Measurements from ENCODE around the gene PSMD11. TPM values are rescaled to one million over a fixed set of nuclear protein-coding genes. Genes with fewer than 3 reads are reported as not detected.

PSMD11 gene
- total and polyA plus RNA-seq, 8 donors = 22.1 to 39.4 (median 32.7) TPM

DNA sequence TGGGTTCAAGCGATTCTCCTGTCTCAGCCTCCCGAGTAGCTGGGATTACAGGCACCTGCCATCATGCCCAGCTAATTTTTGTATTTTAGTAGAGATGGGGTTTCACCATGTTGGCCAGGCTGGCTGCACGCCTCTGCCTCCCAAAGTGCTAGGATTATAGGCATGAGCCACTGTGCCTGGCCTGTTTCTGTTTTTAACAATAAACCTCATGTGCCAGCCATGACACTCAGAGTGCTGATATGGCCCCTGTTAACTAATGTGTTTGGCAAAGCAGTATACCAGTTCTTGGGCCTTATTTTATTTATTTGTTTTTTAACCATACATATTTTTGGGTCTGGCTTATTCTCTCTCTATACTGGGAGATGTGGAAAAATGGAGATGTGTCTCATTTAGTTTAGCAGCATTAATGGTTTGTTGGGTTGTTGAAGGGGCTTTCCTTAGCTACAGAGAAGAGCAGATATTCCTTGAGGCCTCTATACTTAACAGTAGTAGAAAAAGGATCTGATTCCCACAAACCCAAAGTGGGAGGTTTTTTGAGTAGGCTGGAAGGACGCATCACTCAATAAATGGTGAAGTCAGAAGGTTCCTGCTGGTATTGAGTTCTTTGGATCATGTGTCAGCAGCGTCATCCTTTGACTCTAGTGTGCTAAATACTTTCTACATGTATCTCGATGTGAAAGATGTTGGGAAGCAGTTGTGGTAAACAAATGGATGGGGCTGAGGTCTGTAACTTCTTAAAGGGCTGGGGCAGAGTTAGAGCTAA is 26.3 kb downstream of the PSMD11 start:
- intact Hi-C loops (cut with DNase I) = no loop called here
- Histone ChIP-seq H3K27ac (no peak overlapping the region), H3K4me1 (no peaks in the 10 kb centered on the region), H3K4me3 (no peak overlapping the region), H3K27me3 (no peaks in the 10 kb centered on the region), H3K9me3 (no peaks in the 10 kb centered on the region), H3K36me3 (peaks cover 2 to 50% (median 25%) of the 10 kb centered on the region in 3 donors)
- DNase-seq (no peak), FAIRE-seq (no peak), ATAC-seq (no peak)
- TF ChIP-seq, protein P1, sequence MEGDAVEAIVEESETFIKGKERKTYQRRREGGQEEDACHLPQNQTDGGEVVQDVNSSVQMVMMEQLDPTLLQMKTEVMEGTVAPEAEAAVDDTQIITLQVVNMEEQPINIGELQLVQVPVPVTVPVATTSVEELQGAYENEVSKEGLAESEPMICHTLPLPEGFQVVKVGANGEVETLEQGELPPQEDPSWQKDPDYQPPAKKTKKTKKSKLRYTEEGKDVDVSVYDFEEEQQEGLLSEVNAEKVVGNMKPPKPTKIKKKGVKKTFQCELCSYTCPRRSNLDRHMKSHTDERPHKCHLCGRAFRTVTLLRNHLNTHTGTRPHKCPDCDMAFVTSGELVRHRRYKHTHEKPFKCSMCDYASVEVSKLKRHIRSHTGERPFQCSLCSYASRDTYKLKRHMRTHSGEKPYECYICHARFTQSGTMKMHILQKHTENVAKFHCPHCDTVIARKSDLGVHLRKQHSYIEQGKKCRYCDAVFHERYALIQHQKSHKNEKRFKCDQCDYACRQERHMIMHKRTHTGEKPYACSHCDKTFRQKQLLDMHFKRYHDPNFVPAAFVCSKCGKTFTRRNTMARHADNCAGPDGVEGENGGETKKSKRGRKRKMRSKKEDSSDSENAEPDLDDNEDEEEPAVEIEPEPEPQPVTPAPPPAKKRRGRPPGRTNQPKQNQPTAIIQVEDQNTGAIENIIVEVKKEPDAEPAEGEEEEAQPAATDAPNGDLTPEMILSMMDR (IDR thresholded peaks at IDR 0.05) = no peak
- WGBS, 2 donors = 94 to 95% methylated on average over 6 of the region's 6 CpGs

DNA sequence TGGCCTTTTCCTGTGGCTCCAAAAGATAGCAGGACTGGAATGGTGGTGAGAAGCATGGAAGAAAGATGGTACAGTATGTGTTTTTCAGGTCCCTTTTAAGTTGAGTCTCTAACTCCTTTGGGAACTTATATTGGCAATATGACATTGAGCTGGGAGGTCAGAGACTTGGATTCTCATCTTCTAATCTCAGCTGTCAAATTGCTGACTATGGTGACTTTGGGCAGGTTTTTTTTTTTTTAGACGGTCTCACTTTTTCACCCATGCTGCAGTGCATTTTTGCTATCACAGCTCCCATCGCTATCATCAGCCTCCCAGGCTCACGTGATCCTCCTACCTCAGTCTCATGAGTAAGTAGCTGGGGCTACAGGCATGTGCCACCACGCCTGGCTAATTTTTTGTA is 27.3 kb downstream of the PSMD11 start:
- peaks cover 2 to 60% (median 33%) of the 10 kb centered on the region in 3 donors for H3K36me3 ChIP-seq
- FAIRE-seq = no peak

DNA sequence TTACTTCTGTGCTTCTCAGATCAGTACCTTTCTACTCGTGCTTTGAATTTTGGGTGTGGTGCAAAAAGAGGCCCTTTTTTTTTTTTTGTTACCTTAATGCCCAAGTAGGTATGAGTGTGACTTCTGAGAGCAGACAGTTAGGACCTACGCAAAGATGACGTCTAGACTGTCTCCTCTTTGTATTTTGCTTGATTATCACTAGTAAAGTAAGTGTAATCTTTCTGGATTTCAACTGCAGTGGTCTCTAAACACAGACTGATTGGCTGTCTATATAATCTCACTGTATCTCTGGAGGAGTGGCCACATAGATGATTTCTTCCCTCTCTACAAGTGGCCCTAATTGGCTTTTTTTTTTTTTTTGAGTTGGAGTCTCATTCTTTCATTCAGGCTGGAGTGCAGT is 30.9 kb downstream of the PSMD11 start:
- Histone ChIP-seq H3K27ac (no peak overlapping the region), H3K36me3 (peaks cover 8 to 68% (median 46%) of the 10 kb centered on the region in 3 donors), H3K9me3 (no peaks in the 10 kb centered on the region), H3K27me3 (no peaks in the 10 kb centered on the region), H3K4me1 (no peaks in the 10 kb centered on the region), H3K4me3 (no peak overlapping the region)
- WGBS, 2 donors = 94 to 95% methylated on average over 3 of the region's 3 CpGs
- no peak for FAIRE-seq
- DNase-seq = no peak
- no peak for ATAC-seq
- intact Hi-C loops (cut with DNase I) = no loop called here
- TF ChIP-seq, protein P1 (IDR thresholded peaks at IDR 0.05) = no peak

More for the DNA sequence above, 27.3 kb downstream of the PSMD11 start:
- H3K27me3 ChIP-seq = no peaks in the 10 kb centered on the region
- H3K27ac ChIP-seq = no peak overlapping the region
- TF ChIP-seq, protein P1 (IDR thresholded peaks at IDR 0.05) = no peak
- WGBS, 2 donors = 91 to 98% methylated on average over 4 of the region's 4 CpGs
- H3K9me3 ChIP-seq = no peaks in the 10 kb centered on the region
- no peak for ATAC-seq
- intact Hi-C loops (cut with DNase I) = no loop called here
- H3K4me3 ChIP-seq = no peak overlapping the region
- no peaks in the 10 kb centered on the region for H3K4me1 ChIP-seq
- DNase-seq = no peak

DNA sequence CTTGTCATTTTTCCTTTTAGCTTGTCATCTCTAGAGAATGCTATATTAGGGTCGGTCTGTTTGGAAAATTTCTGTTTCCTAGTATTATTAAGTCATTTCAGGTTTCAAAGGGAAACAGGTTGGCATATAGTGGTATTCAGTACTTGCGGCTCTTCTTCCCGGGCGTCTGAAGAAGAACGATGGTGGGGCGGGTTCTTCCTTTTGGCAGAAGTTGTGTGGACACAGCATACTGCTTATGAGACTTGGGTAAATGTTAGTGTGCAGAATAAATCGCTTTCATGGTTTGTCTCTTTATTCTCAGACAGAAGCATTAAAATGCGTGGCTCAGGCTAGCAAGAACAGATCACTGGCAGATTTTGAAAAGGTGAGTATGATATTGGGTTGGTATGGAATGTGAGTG is 32.9 kb downstream of the PSMD11 start:
- ATAC-seq = no peak
- Histone ChIP-seq H3K36me3 (peaks cover 10 to 75% (median 46%) of the 10 kb centered on the region in 3 donors), H3K27me3 (no peaks in the 10 kb centered on the region), H3K4me1 (no peaks in the 10 kb centered on the region), H3K27ac (no peak overlapping the region), H3K9me3 (no peaks in the 10 kb centered on the region), H3K4me3 (no peak overlapping the region)
- WGBS, 2 donors = 91 to 96% methylated on average over 8 of the region's 8 CpGs
- TF ChIP-seq, protein P1 (IDR thresholded peaks at IDR 0.05) = no peak
- DNase-seq = no peak
- no peak for FAIRE-seq
- intact Hi-C loops (cut with DNase I) = no loop called here

DNA sequence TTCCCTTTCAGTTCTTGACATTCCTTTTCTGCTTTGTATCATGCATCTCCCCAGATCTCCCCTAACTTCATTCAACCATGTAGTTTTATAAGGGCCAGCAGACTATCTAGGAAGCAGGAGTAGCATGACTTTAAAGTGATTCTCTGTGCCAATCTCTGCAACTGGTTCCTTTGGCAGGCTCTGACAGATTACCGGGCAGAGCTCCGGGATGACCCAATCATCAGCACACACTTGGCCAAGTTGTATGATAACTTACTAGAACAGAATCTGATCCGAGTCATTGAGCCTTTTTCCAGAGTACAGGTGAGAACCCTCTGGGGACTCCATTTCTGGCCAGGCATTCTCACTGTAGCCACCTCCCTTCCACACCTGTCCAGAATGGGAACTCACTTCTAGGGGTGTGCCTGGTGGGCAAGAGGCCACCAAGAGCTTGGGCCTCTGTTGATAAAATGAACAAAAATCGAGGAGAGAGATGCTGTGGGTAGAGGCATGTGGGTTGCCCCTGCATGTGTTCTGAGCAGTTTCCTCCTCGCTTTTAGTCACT is 34.8 kb downstream of the PSMD11 start:
- Histone ChIP-seq H3K4me3 (no peak overlapping the region), H3K4me1 (peaks cover 0 to 7% (median 3%) of the 10 kb centered on the region in 3 donors), H3K27ac (no peak overlapping the region), H3K27me3 (no peaks in the 10 kb centered on the region), H3K36me3 (peaks cover 10 to 67% (median 38%) of the 10 kb centered on the region in 3 donors), H3K9me3 (no peaks in the 10 kb centered on the region)
- FAIRE-seq (no peak), ATAC-seq (no peak), DNase-seq (no peak)
- TF ChIP-seq, protein P1 (IDR thresholded peaks at IDR 0.05) = no peak
- intact Hi-C loops (cut with DNase I) = no loop called here
- WGBS, 2 donors = 82 to 86% methylated on average over 5 of the region's 5 CpGs

Data from pancreas (tissue), 10 donors.